ENCODE results near the gene IL15RA.
"Not testable (repeated sequence)": the region's sequence is repeated elsewhere in the genome, so short reads cannot be mapped to it uniquely, and the experiment has no call there.

Gene IL15RA

DNA sequence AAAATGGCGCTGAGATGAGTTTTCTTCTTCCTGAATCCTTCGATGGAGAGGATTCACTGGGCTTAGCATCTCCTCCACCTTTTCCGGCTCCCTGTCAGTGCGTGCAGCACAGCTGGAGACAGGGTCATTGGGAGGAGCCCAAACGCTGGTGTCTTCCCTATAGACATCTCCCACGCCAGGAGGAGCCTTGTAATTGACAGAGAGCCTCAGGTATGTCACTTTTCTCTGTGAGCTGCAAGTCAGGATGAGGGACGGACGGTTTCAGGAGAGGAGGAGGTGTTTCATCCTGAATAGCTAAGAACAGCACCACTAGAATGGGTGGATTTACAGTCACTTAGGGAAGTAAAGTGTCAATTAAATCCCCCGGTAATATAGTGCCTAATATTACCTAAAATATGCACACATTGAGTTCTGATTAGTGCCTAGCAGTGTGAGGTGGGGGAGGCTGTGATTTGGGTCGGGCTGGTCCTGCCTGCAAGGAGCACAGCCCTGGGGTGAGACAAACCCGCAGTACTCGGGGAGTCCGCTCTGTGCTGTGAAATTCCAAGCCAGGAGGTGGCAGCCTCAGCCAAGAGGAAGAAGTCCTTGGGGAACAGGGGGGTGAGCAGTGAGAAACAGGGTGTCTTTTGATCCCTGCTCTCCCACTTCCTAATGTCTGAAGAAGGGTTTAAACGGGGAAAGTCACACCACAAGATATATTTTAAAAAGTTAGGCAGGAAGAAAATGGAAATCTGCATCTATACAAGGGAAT is 28.2 kb downstream of the IL15RA start:
- DNase-seq = peak; percentile 19

DNA sequence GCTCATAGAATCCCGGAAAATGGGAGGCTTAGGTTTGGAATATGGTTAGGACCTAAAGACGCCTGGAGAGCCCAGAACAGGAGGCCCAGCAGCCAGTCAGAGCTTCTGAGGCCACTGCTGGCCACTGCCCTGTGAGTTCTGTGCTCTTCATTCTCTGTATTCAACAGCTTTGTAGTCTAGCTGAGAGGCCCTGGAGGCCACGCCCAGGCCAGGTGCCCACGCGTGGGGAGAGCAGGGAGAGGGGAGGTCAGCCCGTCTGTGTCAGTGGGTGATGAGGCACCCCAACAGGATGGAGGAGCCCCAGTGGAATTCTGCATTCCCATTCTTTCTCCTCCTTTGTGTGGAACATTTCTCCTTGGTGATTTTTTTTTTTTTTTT is 29.1 kb downstream of the IL15RA start:
- DNase-seq = no peak

DNA sequence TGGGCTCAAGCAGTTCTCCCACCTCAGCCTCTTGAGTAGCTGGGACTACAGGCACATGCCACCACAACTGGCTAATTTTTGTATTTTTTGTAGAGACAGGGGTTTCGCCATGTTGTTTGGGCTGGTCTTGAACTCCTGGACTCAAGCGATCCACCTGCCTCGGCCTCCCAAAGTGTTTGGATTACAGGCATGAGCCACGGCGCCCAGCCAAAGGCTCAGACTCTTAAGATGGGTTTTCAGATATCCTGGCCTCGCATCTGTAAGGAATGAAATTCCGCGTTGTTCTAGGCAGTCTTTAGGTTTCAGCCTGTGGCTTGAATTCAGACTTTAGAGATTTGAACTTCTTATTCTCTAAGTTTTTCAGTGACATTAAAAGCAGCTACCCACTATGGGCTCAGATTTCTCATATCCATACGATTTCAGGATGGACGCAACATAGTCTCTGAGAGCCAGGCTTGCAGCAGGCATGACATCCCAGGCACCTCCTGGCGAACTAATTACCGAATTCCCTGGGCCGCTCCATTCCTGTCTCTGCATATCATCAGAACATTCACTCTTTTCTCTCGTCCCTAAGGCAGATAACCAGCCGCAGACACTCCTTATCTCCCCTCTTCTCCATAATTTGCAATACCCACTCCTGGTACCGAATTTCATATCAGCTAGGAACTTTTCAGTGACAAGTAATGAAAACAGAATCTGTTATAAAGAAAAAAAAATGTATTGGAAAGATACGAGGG is 29.7 kb downstream of the IL15RA start:
- DNase-seq = no peak

DNA sequence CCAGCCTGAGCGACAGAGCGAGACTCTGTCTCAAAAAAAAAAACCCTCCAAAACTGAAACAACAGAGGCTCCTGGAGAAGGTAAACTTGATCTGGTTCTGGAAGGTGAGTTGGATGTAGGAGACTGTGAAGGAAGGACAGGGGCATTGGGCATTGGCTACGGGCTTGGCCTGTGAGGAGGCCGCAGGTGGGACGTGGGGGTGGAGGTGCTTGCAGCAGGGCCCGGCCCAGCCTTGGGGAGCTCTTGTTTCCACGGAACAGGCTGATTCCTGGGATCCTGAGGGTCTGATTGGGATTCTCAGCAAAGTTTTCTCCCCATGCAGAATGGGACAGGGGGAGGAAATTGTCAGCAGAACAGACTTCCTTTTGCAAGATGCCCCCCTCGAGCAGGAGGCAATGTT is 30.6 kb downstream of the IL15RA start:
- DNase-seq = no peak

DNA sequence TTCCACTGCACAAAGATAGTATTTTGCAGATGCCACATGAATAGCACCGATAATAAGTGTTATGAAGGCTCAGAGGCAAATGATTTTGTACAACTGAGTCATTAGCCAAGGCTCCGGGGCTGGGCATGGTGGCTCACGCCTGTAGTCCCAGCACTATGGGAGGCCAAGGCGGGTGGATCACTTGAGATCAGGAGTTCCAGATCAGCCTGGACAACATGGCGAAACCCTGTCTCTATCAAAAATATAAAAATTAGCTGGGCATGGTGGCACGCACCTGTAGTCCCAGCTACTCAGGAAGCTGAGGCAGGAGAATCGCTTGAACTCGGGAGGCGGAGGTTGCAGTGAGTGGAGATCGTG is 30.9 kb downstream of the IL15RA start:
- DNase-seq = not testable (repeated sequence)

DNA sequence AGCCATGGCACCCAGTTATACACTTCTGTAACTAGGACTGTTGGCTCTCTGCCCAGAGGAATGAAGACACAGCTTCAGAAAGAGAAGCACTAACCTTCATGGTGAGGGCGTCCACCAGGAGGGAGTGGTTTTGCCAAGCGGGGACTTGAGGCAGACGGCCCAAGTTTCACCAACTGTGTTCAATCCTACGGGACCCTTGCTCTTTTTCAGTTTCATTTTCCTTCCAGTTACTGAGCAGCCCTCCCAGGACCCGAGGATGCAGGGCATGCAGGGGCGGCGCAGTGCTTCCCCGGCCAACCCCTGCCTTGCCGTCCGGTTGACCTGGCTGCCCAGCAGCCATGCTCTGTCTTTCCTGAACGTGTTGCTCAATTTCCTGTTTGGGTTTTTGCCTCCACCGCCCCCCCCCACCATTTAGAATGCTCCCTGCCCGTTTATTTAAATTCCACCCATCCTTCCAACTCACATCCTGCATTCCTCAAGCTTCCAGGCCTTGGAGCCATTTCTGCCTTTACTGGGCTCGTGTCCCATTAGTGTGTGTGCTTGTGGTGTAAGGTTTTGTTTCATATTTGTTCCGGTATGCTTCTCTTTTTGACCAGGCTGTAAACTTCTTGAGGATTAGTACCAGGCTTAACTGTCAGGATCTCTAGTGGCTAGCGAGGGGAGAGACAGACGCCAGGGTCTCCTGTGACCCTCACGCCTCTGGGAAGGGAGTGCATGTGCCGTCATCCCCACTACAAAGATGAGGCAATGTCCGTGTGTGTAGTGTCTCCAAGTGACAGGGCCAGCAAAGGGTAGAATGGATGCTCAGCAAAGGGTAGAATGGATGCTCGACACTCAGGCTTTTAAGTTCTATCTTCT is 31.6 kb downstream of the IL15RA start:
- DNase-seq = no peak

DNA sequence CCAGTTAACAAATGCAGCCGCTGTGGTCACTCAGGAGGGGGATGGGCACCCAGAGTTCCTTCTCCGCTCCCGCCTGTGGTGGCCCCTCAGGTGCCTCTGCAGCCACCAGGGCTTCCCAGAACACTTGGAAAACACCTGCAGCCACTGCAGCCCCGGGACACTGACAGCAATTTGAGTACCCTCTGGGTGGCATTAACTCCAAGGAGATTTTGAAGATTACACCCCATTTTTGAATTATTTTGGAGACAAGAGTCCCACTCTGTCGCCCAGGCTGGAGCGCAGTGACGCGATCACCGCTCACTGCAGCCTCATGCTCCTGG is 32.2 kb downstream of the IL15RA start:
- DNase-seq = no peak

DNA sequence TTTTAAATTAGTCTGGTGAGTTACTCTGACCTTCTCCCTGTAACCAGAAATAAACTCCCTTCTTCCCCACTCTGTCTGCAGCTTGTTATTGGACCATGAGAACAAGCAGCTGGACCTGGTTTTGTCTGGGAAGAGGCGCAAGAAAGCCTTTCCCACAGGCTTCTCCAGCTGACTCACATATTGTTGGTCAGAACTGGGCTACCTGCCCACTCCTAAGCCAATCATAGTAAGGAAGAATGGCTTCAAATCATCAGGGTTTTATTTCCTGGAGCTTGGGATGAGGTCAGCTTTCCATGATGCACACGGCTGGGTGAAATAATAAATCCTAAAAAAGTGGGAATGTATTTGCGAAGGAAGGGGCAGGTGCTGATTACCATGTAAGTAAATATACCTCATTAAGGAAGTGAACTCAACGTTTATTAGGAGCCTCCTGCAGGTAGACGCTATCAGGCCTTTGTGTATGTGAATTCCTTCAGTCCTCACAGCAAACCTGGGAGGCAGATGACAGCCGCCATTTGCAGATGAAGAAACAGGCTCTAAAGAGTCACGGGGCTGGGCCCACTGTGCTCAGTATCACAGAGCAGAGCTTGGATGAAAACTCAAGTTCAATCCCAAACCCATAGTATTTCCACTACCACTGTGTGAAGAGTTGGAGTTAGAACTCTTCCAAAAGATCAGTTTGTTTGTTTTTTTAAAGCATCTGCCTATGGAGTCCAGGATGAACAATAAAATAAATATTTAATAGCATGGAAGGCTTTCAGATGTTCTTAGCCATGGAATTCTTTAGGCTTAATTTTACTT is 32.8 kb downstream of the IL15RA start:
- DNase-seq = no peak

DNA sequence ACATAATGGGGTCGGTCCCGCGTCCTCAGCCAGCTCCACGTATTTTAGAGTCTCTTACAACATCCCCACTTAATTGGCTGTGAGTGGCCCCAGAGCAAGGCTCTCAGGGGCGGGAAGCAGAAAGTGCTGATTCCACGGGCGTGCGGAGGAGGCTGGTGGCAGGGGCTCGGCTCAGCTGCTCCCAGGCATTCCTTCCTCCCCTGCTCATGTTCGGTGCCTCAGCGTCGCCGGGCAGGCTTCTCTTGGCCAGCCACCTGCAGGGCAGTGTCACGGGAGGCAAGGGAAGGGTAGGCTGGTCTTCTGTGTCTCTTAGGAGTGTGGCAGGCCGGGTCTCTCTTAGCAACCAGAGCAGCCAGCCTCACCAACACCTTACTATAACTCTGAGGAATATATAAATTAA is 33.8 kb downstream of the IL15RA start:
- no peak for DNase-seq

DNA sequence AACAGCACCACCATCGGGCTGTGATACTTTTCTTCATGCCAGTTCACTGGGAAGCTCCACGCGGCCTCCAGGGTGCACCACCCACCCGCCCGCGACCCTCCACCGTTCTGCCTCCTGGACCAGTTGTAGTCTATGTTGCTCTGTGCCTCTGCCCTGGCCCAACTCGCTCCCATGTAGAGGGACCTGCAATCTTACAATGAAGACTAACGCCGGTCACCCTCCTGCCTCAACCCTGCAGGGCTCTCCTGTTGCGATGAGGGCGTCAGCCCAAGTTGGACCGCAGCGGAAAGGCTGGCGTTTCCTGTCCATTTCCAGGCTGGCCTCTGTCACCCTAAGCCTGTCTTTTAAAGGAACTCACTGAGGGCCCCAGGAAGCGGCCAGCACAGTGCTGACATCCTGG is 34.9 kb downstream of the IL15RA start:
- no peak for DNase-seq

DNA sequence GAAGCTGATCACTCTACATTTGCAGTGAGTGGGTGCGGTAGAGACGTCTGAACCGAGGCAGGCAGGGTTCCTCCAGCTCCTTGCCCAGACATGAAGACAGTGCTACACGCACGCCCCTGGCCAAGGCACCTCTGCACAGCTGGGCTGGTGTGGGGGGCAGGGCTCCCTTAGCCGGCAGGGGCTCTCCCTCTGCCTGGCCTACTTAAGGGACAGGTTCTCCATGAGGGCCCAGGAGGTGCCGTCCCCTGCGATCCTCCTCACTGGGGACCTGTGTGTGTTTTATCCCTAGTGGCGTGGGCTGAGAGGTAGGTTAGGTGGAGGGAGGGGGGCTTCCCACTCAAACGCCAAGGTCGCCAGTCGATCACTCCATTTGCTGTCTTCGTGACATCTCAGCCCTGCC is 35.3 kb downstream of the IL15RA start:
- no peak for DNase-seq

DNA sequence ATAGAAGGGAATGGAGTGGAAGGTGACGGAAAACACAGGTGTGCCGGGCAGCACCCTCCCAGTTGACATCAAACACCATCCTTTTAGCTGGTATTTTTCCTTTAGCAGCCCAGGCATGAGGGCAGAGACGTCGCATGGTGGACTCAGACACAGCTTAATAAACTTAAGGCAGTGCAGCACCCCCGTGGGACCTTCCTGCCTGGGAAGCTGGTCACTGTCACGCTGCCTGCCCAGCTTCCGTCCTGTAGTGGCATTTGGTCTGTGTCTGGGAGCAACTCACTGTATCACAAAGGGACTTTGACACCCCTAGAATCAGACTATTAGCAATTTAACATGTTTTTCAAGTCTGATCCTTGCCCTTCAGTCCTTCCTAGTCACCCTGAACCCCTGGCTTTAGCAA is 35.8 kb downstream of the IL15RA start:
- DNase-seq = no peak

DNA sequence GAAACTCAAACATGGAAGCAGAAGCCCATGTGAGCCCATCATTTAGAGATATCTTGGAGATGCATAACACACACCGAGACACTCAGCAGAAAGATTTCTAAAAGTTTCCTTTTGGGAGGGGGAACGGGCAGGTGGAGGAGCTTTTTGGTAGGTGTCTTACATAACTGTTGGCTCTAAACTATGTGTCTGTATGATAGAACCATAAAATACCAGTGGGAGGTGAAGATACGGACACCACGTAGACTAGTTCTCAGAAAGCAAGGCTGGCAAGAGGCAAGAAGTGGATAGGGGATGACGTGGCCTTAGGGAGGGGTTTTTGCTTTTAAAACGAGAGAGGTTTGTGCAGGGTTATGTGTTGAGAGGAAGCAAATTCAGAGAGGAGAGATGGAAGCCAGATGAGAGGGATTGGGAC is 36.5 kb downstream of the IL15RA start:
- no peak for DNase-seq

DNA sequence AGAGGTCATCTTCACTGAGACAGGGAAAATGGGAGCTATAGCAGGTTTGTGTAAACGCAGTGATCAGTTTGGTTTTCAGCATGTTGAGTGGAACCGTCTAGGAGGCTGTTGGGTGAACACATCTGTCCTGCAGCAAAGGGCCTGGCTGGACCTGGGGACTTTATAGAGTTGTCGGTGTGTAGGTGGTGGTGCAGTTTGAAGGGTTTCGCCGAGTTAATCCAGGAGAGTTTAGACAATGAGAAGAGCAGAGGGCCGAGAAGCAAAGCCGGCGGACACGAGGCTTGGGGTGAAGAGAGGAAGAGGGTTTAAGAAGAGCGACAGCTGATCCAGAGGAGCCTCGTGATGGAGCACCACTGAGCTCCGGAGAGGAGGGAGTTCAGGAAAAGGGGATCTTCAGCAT is 39.1 kb downstream of the IL15RA start:
- no peak for DNase-seq

DNA sequence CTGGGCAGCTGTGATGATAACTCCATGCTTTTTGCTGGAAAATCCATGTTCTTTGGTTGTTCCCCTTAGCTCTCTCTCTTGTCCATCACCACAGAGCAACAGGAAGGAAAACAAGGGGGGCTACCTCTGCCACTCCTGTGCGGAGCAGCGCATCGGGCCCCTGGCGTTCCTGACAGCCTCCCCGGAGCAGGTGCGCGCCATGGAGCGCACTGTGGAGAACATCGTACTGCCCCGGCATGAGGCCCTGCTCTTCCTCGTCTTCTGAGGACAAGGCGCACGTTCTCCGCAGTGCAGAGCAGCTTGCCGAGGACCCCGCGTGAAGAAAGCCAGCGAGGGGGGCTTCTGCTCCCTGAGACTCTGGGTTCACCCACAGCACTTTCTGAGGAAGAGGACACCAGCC is 40.3 kb downstream of the IL15RA start:
- no peak for DNase-seq

DNA sequence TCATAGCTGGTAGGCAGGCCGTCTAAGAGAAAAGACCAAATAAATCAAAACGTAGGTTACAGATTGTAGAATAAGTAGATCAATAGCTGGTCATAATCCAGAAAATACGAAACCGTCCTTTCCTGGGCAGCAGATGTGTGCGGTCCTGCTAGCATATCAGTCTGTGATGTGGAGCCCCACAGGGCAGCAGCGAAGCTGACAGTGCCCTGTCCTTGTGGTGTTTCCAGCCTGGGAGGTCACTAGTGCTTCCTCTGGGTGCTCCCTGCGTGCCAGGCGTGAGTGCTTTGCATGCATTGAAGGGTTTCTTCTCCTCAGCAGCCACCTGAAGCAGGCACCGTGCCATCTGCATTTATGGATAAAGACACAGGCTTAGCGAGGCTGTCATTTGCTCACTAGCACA is 41.7 kb downstream of the IL15RA start:
- DNase-seq = no peak

DNA sequence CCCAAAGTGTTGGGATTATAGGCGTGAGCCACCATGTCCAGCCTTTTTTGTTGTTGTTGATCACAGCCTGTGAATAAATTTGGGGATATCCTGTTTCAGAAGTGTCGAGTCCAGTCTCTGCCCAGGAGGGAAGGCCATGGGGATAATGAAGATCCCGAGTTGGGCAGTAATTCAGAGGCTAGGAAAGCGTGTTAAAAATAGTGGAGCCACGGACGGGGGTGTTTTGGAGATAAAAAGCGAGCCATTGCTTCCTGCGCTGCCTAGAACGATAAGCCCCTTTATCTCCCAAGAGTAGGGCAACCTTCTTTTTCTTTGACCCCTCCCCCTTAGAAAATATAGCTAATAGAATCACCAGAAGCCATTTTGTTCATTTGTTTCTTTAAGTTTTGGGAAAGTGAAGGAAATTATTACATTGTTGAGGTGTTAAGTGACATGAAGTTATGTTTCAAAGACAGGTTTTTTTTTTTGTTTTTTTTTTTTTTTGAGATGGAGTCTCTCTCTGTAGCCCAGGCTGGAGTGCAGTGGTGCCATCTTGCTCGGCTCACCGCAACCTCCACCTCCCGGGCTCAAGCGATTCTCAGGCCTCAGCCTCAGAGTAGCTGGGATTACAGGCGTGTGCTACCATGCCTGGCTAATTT is 43.3 kb downstream of the IL15RA start:
- no peak for DNase-seq

DNA sequence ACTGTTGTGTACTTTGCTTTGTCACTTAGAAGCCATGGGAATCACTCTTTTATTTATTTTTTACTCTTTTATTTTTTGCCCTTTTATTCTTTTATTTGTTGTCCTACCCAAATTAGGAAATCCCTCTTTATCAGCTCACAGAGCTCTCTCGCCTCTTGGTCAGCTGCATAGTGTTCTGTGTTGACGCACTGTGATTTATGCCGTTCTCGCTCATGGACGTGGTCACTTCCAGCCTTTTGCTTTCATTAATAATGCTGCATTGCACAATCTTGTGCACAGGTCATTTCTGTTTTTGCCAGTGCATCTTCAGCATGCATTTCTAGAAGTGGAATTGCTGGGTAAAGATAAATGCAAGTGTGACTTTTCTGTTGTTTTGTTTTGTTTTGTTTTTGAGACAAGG is 45.0 kb downstream of the IL15RA start:
- no peak for DNase-seq

DNA sequence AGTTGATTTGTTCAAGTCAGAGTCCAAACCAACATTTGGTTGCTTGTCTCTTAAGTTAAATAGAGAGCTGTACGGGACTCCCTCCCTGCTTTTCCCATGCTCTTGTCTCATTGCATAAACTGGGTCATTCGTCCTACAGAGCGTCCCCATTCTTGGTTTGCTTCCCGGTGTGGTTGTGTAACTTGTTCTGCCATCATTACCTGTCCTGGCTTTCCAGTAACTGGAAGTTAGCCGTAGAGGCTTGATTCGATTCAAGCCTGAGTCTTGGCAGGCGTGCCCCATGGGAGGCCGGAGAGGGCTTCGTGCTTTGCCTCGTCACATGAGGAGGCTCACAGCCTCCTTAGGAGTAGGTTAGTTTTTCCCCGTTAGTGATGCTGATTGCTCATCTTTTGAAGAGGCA is 47.1 kb downstream of the IL15RA start:
- no peak for DNase-seq

DNA sequence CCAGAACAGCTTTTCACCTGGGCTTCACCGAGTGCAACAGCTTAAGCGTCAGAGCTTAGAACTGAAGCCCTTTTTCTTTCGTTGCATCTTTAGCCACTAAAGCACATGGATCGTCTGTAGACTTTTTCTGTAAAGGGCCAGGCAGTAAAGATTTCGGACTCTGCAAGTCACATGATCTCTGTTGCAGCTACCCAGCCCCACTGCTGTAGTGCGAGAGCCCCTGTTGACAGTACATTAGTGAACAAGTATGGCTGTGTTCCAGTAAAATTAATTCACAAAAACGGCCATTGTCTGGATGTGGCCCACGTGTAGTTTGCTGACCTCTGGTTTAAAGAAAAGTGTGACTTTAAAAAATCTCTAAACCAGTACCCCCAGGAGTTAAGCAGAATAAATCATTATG is 47.9 kb downstream of the IL15RA start:
- DNase-seq = no peak

DNA sequence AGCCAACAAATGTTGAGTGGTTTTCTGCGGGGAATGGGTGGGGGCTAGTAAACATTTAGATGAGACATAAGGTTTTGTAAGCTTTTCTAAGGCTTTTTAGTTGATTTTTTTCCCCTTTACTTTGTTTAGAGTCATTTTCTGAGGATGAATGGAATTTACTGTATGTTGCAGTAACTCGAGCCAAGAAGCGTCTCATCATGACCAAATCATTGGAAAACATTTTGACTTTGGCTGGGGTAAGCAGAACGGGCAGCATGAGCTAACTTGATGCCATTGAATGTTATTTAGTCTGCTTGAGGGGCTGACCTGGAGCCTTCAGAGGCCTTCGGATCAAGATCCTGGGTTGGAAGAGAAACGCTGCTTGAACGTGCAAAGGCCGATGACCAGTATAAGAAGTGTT is 50.0 kb downstream of the IL15RA start:
- no peak for DNase-seq

DNA sequence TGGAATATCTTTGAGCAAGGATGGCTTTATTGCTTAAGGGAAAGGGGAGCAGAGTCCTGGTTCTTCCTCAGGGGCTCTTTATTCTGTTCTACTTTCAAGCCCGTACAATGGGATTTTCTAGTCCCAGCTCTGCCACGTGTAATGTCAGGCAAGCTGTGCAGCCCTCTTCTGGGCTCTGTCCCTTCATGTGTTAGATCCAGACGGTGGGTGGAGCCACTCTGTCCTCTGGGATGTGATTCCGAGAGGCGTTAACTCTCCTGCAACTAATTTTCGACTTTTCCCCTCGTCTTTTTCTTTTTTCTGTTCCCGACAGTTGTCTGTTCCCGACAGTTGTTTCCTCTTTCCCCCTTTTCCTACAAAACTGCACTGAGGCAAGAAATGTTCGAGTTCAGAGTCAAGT is 52.5 kb downstream of the IL15RA start:
- no peak for DNase-seq

DNA sequence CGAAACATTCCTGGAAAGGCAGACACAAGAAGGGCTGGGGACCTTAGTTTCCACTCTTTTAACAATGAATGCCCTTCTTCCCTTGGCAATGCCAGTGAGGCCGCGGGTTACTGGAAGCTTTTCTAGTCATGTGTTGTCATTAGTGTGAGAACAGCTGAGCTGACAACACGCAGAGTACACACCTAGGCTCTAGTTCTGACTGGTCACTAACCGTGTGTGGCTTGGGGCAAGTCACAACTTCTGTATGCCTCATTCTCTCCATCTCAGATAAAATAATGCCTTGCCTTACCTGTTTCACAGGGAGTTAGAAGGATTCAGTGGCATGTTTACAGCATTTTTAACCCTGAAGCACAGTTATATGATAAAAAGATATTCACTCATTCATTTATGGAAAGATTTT is 55.6 kb downstream of the IL15RA start:
- DNase-seq = no peak
